H1 (cell line): Measurements from ENCODE around the gene SEMA5B. TPM values are rescaled to one million over a fixed set of nuclear protein-coding genes. Genes with fewer than 3 reads are reported as not detected.

ENCODE experiments used
- CTCF ChIA-PET: fragments of 300-600 bp; sonication (Branson Sonifier 250); formaldehyde crosslinking; loops from one replicate; lab custom pipeline; 2021; ENCODE audit not compliant: partially characterized antibody; lab: Charles Lee
- POLR2A ChIA-PET: fragments of 300-600 bp; sonication (Branson Sonifier 250); formaldehyde crosslinking; loops from one replicate; lab custom pipeline; 2021; ENCODE audit warnings: inconsistent platforms; ENCODE audit not compliant: partially characterized antibody; lab: Charles Lee
- DNase-seq, 2 experiments: peaks; one replicate each; pipeline versions ENCODE4 v3.0.0 to v3.0.0-alpha.2; 2010 to 2022; ENCODE audit warnings: low spot score in 2 of 2, low read depth in 1 of 2, mixed read lengths in 1 of 2
- FAIRE-seq: peaks from 2 replicates; lab custom pipeline; 2011; peaks lifted over from hg19 to GRCh38; lab: Jason Lieb, UNC
- H2AFZ ChIP-seq: 2 replicates; pipeline ENCODE4 v1.8.1; 2012; ENCODE audit warnings: low read length, inconsistent platforms
- H2AK5ac ChIP-seq: 2 replicates; pipeline ENCODE4 v1.6.1; 2013; ENCODE audit warnings: low read depth, low read length
- H2BK120ac ChIP-seq: replicated peaks from 2 replicates; pipeline ENCODE3; 2013; ENCODE audit warnings: low read depth, low read length, inconsistent platforms
- H2BK12ac ChIP-seq: 2 replicates; pipeline ENCODE4 v1.6.1; 2013; ENCODE audit warnings: low read depth, low read length
- H2BK15ac ChIP-seq: 2 replicates; pipeline ENCODE4 v1.6.1; 2013; ENCODE audit warnings: low read length
- H2BK20ac ChIP-seq: 2 replicates; pipeline ENCODE4 v1.6.1; 2013; ENCODE audit warnings: low read length
- H2BK5ac ChIP-seq: 2 replicates; pipeline ENCODE4 v1.6.1; 2013; ENCODE audit warnings: low read depth, low read length
- H3K14ac ChIP-seq: 2 replicates; pipeline ENCODE4 v1.6.1; 2013; ENCODE audit warnings: inconsistent platforms; ENCODE audit not compliant: insufficient read length
- H3K18ac ChIP-seq: 2 replicates; pipeline ENCODE4 v1.6.1; 2013; ENCODE audit warnings: low read length; ENCODE audit errors: extremely low read depth
- H3K23ac ChIP-seq: 2 replicates; pipeline ENCODE4 v1.6.1; 2013; ENCODE audit warnings: inconsistent platforms; ENCODE audit not compliant: insufficient read length
- H3K23me2 ChIP-seq: 2 replicates; pipeline ENCODE4 v1.6.1; 2013; ENCODE audit warnings: low read depth, low read length
- H3K27ac ChIP-seq: 2 replicates; pipeline ENCODE4 v1.6.1; 2011; ENCODE audit warnings: low read depth, low read length, inconsistent platforms
- H3K27me3 ChIP-seq, 4 experiments: replicated peaks in 1 of 4; 1 replicate in 1 of 4; 2 replicates in 3 of 4; pipeline versions ENCODE4 v1.6.1 to v1.8.1; 2011 to 2013; ENCODE audit warnings: low read length in 3 of 4, mild to moderate bottlenecking in 3 of 4, inconsistent platforms in 2 of 4, mixed read lengths in 2 of 4, moderate library complexity in 1 of 4; ENCODE audit not compliant: control insufficient read depth in 3 of 4, insufficient read depth in 3 of 4; ENCODE audit errors: extremely low read depth in 1 of 4
- H3K36me3 ChIP-seq, 4 experiments: 2 replicates each; pipeline versions ENCODE4 v1.6.1 to v1.8.1; 2011 to 2013; ENCODE audit warnings: mild to moderate bottlenecking in 4 of 4, low read length in 3 of 4, moderate library complexity in 2 of 4, control low read depth in 1 of 4, inconsistent platforms in 1 of 4; ENCODE audit not compliant: insufficient read depth in 4 of 4, control insufficient read depth in 2 of 4
- H3K4ac ChIP-seq: replicated peaks from 2 replicates; pipeline ENCODE3; 2013; ENCODE audit warnings: low read length, low read depth, mixed read lengths, inconsistent platforms; ENCODE audit not compliant: insufficient read length
- H3K4me1 ChIP-seq, 4 experiments: replicated peaks in 1 of 4; 1 replicate in 1 of 4; 2 replicates in 3 of 4; pipeline versions ENCODE4 v1.6.1 to v1.8.1; 2011 to 2013; ENCODE audit warnings: low read length in 3 of 4, inconsistent platforms in 2 of 4, mixed read lengths in 1 of 4; ENCODE audit not compliant: insufficient read depth in 4 of 4, control insufficient read depth in 3 of 4
- H3K4me2 ChIP-seq, 2 experiments: 2 replicates each; pipeline versions ENCODE4 v1.6.1 to v1.8.1; 2011 to 2013; ENCODE audit warnings: low read depth in 2 of 2, low read length in 2 of 2, control low read depth in 1 of 2, inconsistent platforms in 1 of 2, mild to moderate bottlenecking in 1 of 2; ENCODE audit not compliant: insufficient read depth in 1 of 2
- H3K4me3 ChIP-seq, 4 experiments: fragments of 200-600, 300-600 bp in 1 of 4; sonication (generic), shearing (Covaris generic), sonication (Bioruptor Twin) in 1 of 4; 2 replicates each; pipeline versions ENCODE4 v1.5.1 to v1.8.1; 2011 to 2016; ENCODE audit warnings: low read length in 4 of 4, low read depth in 3 of 4, control low read depth in 2 of 4, inconsistent platforms in 2 of 4, mild to moderate bottlenecking in 2 of 4, mixed read lengths in 1 of 4, moderate library complexity in 1 of 4; ENCODE audit not compliant: insufficient read depth in 2 of 4; ENCODE audit errors: extremely low read depth in 1 of 4
- H3K56ac ChIP-seq: replicated peaks from 2 replicates; pipeline ENCODE3; 2013; ENCODE audit warnings: low read depth, mild to moderate bottlenecking, mixed read lengths, low read length, inconsistent platforms; ENCODE audit not compliant: insufficient read length
- H3K79me1 ChIP-seq: 2 replicates; pipeline ENCODE4 v1.6.1; 2013; ENCODE audit warnings: low read depth, low read length, control low read depth
- H3K79me2 ChIP-seq, 2 experiments: 2 replicates each; pipeline versions ENCODE4 v1.6.1 to v1.8.1; 2012 to 2013; ENCODE audit warnings: low read length in 2 of 2, mild to moderate bottlenecking in 2 of 2, inconsistent platforms in 1 of 2; ENCODE audit not compliant: insufficient read depth in 2 of 2, control insufficient read depth in 1 of 2
- H3K9ac ChIP-seq, 4 experiments: replicated peaks in 1 of 4; 1 replicate in 1 of 4; 2 replicates in 3 of 4; pipeline versions ENCODE4 v1.6.1 to v1.8.1; 2011 to 2013; ENCODE audit warnings: low read depth in 3 of 4, low read length in 3 of 4, control low read depth in 2 of 4, mild to moderate bottlenecking in 2 of 4, moderate library complexity in 2 of 4, inconsistent platforms in 1 of 4; ENCODE audit errors: extremely low read depth in 1 of 4
- H3K9me3 ChIP-seq, 2 experiments: 2 replicates each; pipeline versions ENCODE4 v1.6.1 to v1.8.1; 2012 to 2013; ENCODE audit warnings: mild to moderate bottlenecking in 2 of 2, moderate library complexity in 2 of 2, control low read depth in 1 of 2, inconsistent platforms in 1 of 2, low read depth in 1 of 2, low read length in 1 of 2, mixed read lengths in 1 of 2; ENCODE audit not compliant: insufficient read depth in 2 of 2
- H4K20me1 ChIP-seq, 2 experiments: replicated peaks in 1 of 2; 2 replicates each; pipeline versions ENCODE3 to v1.8.1; 2011 to 2013; ENCODE audit warnings: inconsistent platforms in 2 of 2, low read length in 2 of 2, mild to moderate bottlenecking in 1 of 2; ENCODE audit not compliant: insufficient read depth in 2 of 2, control insufficient read depth in 1 of 2
- H4K5ac ChIP-seq: 2 replicates; pipeline ENCODE4 v1.6.1; 2013; ENCODE audit warnings: low read length, low read depth, mixed read lengths, inconsistent platforms; ENCODE audit not compliant: insufficient read length
- H4K8ac ChIP-seq: 2 replicates; pipeline ENCODE4 v1.8.0; 2013; ENCODE audit warnings: mild to moderate bottlenecking, moderate library complexity, low read length, inconsistent platforms; ENCODE audit not compliant: insufficient read depth; ENCODE audit errors: extremely low read depth
- H4K91ac ChIP-seq: replicated peaks from 2 replicates; pipeline ENCODE3; 2013; ENCODE audit warnings: low read length, mixed read lengths, inconsistent platforms; ENCODE audit not compliant: insufficient read length
- CBX8 ChIP-seq: fragments of 300-800, 300-1000 bp; sonication (generic); IDR thresholded peaks from 2 replicates; pipeline ENCODE4 v1.7.1; 2016; ENCODE audit warnings: low read depth, low read length, borderline replicate concordance
- CHD2 ChIP-seq: IDR thresholded peaks from 2 replicates; pipeline ENCODE4 v1.6.1; 2012; ENCODE audit warnings: low read length, improper control_type of control experiment
- EZH2 ChIP-seq: fragments of 200-600 bp; sonication (generic); IDR thresholded peaks from 2 replicates; pipeline ENCODE4 v1.7.1; 2012; ENCODE audit warnings: low read depth, mild to moderate bottlenecking, moderate library complexity, low read length, inconsistent platforms; ENCODE audit not compliant: severe bottlenecking
- HDAC6 ChIP-seq: IDR thresholded peaks from one replicate; pipeline ENCODE4 v1.7.1; 2012; ENCODE audit warnings: low read depth, mild to moderate bottlenecking, inconsistent platforms, low read length, moderate library complexity
- JUND ChIP-seq: IDR thresholded peaks from 2 replicates; pipeline ENCODE4 v1.6.1; 2011; ENCODE audit warnings: mild to moderate bottlenecking, improper control_type of control experiment, low read length
- NANOG ChIP-seq: IDR thresholded peaks from 2 replicates; pipeline ENCODE4 v1.6.1; 2011; ENCODE audit warnings: low read length, low read depth, mild to moderate bottlenecking, inconsistent platforms; ENCODE audit not compliant: insufficient read depth, poor library complexity, severe bottlenecking
- NRF1 ChIP-seq: IDR thresholded peaks from 2 replicates; pipeline ENCODE4 v1.6.1; 2011; ENCODE audit warnings: mild to moderate bottlenecking, low read depth, low read length, improper control_type of control experiment
- SIX5 ChIP-seq: IDR thresholded peaks from 2 replicates; pipeline ENCODE4 v1.6.1; 2011; ENCODE audit warnings: mild to moderate bottlenecking, low read depth, low read length
- SP2 ChIP-seq: IDR thresholded peaks from 2 replicates; pipeline ENCODE4 v1.6.1; 2012; ENCODE audit warnings: mild to moderate bottlenecking, low read length, inconsistent platforms
- TEAD4 ChIP-seq: IDR thresholded peaks from 2 replicates; pipeline ENCODE4 v1.6.1; 2012; ENCODE audit warnings: low read depth, low read length, inconsistent platforms, mixed read lengths
- USF2 ChIP-seq: IDR thresholded peaks from 2 replicates; pipeline ENCODE4 v1.6.1; 2011; ENCODE audit warnings: low read length, improper control_type of control experiment
- whole genome bisulfite sequencing, 2 experiments: shearing (Covaris generic) in 1 of 2; methylation state at CpG; one replicate each; pipeline versions ENCODE4 v1.1.6 to v1.1.7; 2013 to 2015; ENCODE audit warnings: low lambda C conversion rate in 2 of 2, mixed read lengths in 2 of 2, inconsistent platforms in 1 of 2, low coverage in 1 of 2, missing lambda C conversion rate in 1 of 2; ENCODE audit not compliant: insufficient replicate concordance in 2 of 2, insufficient coverage in 1 of 2, insufficient read length in 1 of 2; ENCODE audit errors: extremely low coverage in 1 of 2, missing lambda C conversion rate in 1 of 2; 5-methylcytosine and 5-hydroxymethylcytosine counted together
- polyA plus RNA-seq, 7 experiments: library from polyadenylated mRNA; depleted of rRNA in 3 of 7; stranded (reverse) in 5 of 7; unstranded in 2 of 7; fragments of >200 nt in 5 of 7; fragments of 200-250 nt in 2 of 7; gene quantifications; 1 replicate in 5 of 7; 2 replicates in 1 of 7; 4 replicates in 1 of 7; pipeline versions ENCODE4 v1.2.1 to v1.2.3, GENCODE V29; 2011 to 2013; ENCODE audit warnings: missing spikeins in 2 of 7, mixed read lengths in 2 of 7
- total RNA-seq: library from RNA; stranded (reverse); fragmentation: NEBNext Ultra II Directional; extraction: Animal tissue kit (Norgen Biotek cat#: 25700); gene quantifications from 2 replicates; pipeline ENCODE4 v1.2.1, GENCODE V29; 2021

Gene SEMA5B
- total and polyA plus RNA-seq, 2 of the 8 experiments (the other 6 are each of a cell fraction or from before 2014, with no cell fraction given), result 13.1 to 22.4 TPM

- H2BK15ac ChIP-seq, result no peak overlapping the region
- no peak overlapping the region for H3K27ac ChIP-seq
- FAIRE-seq, result no peak
- 0 out of 2 replicates have a peak overlapping the region, but pooled peaks have one; percentile 62 for H2BK12ac ChIP-seq
- peaks cover 7 to 55% (median 34%) of the 10 kb centered on the region in 4 experiments for H3K4me1 ChIP-seq
- no peak overlapping the region for H2BK120ac ChIP-seq
- H2AK5ac ChIP-seq, result no peak overlapping the region
- H3K79me1 ChIP-seq, result peaks cover 2% of the 10 kb centered on the region; the same call in 1 of the 2 replicates
- no peak overlapping the region for H2AFZ ChIP-seq
- WGBS, 2 experiments, result 65% methylated on average over 14 of the region's 14 CpGs; no CpG with 5 or more reads in 1 of the 2 experiments
- no peak overlapping the region for H3K14ac ChIP-seq
- H3K79me2 ChIP-seq, result no peaks in the 10 kb centered on the region
- H3K27me3 ChIP-seq, result no peaks in the 10 kb centered on the region
- H4K8ac ChIP-seq, result no peak overlapping the region
- CTCF ChIA-PET, result interaction anchor here (0.6 to 4.1 kb wide), 9 partner anchors 10 to 53 kb away, joined by 3 to 17 read pairs (median 5); partner anchors contain the start of gene SEMA5B
- POLR2A ChIA-PET, result interaction anchor here (0.8 kb wide), 1 partner anchor 23 kb away, joined by 4 read pairs; no protein-coding TSS in a partner anchor
- H3K4ac ChIP-seq, result no peak overlapping the region
- H2BK5ac ChIP-seq, result peak overlapping the region; percentile 54; the same call in 1 of the 2 replicates
- H3K18ac ChIP-seq, result no peak overlapping the region
- H3K4me3 ChIP-seq, result no peak overlapping the region
- H3K9me3 ChIP-seq, result no peaks in the 10 kb centered on the region
- no peak overlapping the region for H4K5ac ChIP-seq
- H3K23ac ChIP-seq, result no peak overlapping the region
- H4K91ac ChIP-seq, result no peak overlapping the region
- no peaks in the 10 kb centered on the region; the same call in 1 of the 2 replicates for H3K23me2 ChIP-seq
- H3K36me3 ChIP-seq, result no peaks in the 10 kb centered on the region; a peak in 1 of 8 replicates
- H3K56ac ChIP-seq, result no peak overlapping the region
- peak in 1 of 2 experiments; percentile 46 for DNase-seq
- H3K4me2 ChIP-seq, result peak overlapping the region in 1 of 2 experiments; percentile 26; a peak in 1 of 4 replicates
- no peak overlapping the region for H2BK20ac ChIP-seq
- no peak overlapping the region for H3K9ac ChIP-seq
- H4K20me1 ChIP-seq, result no peaks in the 10 kb centered on the region
- no peak for TF ChIP-seq NANOG
- no peak for TF ChIP-seq USF2
- TF ChIP-seq HDAC6, result no peak
- peak; percentile 83 for TF ChIP-seq JUND
- TF ChIP-seq EZH2, result no peak
- TF ChIP-seq SP2, result no peak
- TF ChIP-seq CHD2, result no peak
- 0 out of 2 replicates have a peak, but pooled peaks have one; percentile 18 for TF ChIP-seq TEAD4
- no peak for TF ChIP-seq NRF1
- no peak for TF ChIP-seq SIX5
- TF ChIP-seq CBX8, result no peak
Measured at GRCh38 chr3:122977746-122978466, 49.7 kb downstream of the SEMA5B start.
